IMR-90 (cell line): ENCODE results near the gene CRYBG3. TPM values are rescaled to one million over a fixed set of nuclear protein-coding genes. Genes with fewer than 3 reads are reported as not detected.

Experiments used
- ATAC-seq: fragments of 200-7000 bp; cut with Tn5 transposase; 2 replicates; pipeline ENCODE4 v1.9.1; 2020; ENCODE audit warnings: low read depth, mild to moderate bottlenecking, moderate library complexity
- BruUV-seq: library from RNA; stranded (reverse); fragments of 400-500 nt; replicated peaks from 2 replicates; lab custom pipeline; 2021; lab: Mats Ljungman, UMichigan
- CTCF ChIA-PET: fragments of 300-600 bp; formaldehyde crosslinking; extraction: SDS; loops from one replicate; lab custom pipeline; 2021; ENCODE audit warnings: antibody characterized with exemption; lab: Yijun Ruan, JAX
- POLR2A ChIA-PET: fragments of 300-600 bp; sonication (Branson Sonifier 250); formaldehyde crosslinking; loops from one replicate; lab custom pipeline; 2022; ENCODE audit warnings: antibody characterized with exemption; ENCODE audit not compliant: unreplicated experiment; lab: Charles Lee
- DNase-seq: peaks from one replicate; pipeline ENCODE4 v3.0.0; 2013
- H2AFZ ChIP-seq: replicated peaks from 2 replicates; pipeline ENCODE3; 2013; ENCODE audit warnings: low read length, mild to moderate bottlenecking; ENCODE audit not compliant: poor library complexity
- H2AK5ac ChIP-seq: 2 replicates; pipeline ENCODE4 v1.6.1; 2013; ENCODE audit warnings: low read depth, low read length, inconsistent platforms
- H2AK9ac ChIP-seq: replicated peaks from 2 replicates; pipeline ENCODE3; 2013; ENCODE audit warnings: mild to moderate bottlenecking, low read depth, low read length, moderate library complexity; ENCODE audit not compliant: poor library complexity
- H2BK120ac ChIP-seq: 2 replicates; pipeline ENCODE4 v1.6.1; 2013; ENCODE audit warnings: low read depth, low read length, inconsistent platforms
- H2BK15ac ChIP-seq: 3 replicates; pipeline ENCODE4 v1.6.1; 2013; ENCODE audit warnings: low read depth, low read length, inconsistent platforms
- H2BK20ac ChIP-seq: 2 replicates; pipeline ENCODE4 v1.6.1; 2013; ENCODE audit warnings: low read depth, mild to moderate bottlenecking, inconsistent platforms, low read length, moderate library complexity
- H2BK5ac ChIP-seq: 2 replicates; pipeline ENCODE4 v1.6.1; 2013; ENCODE audit warnings: mild to moderate bottlenecking, low read depth, low read length, inconsistent platforms; ENCODE audit not compliant: poor library complexity, severe bottlenecking
- H3K14ac ChIP-seq: replicated peaks from 2 replicates; pipeline ENCODE4 v1.6.1; 2013; ENCODE audit warnings: low read depth, low read length, inconsistent platforms
- H3K18ac ChIP-seq: 2 replicates; pipeline ENCODE4 v1.6.1; 2013; ENCODE audit warnings: low read depth, low read length, control low read depth
- H3K23ac ChIP-seq: 2 replicates; pipeline ENCODE4 v1.6.1; 2013; ENCODE audit warnings: low read depth, low read length, inconsistent platforms
- H3K27ac ChIP-seq: 2 replicates; pipeline ENCODE4 v1.5.1; 2013; ENCODE audit warnings: mild to moderate bottlenecking, control low read depth, low read length; ENCODE audit not compliant: insufficient read depth
- H3K27me3 ChIP-seq: 2 replicates; pipeline ENCODE4 v1.6.1; 2013; ENCODE audit warnings: low read length; ENCODE audit not compliant: control insufficient read depth, insufficient read depth
- H3K36me3 ChIP-seq: 2 replicates; pipeline ENCODE4 v1.6.1; 2013; ENCODE audit warnings: low read length, mixed read lengths; ENCODE audit not compliant: control insufficient read depth, insufficient read depth
- H3K4ac ChIP-seq: 2 replicates; pipeline ENCODE4 v1.6.1; 2013; ENCODE audit warnings: low read depth, low read length, inconsistent platforms
- H3K4me1 ChIP-seq: 2 replicates; pipeline ENCODE4 v1.6.1; 2013; ENCODE audit warnings: low read length, mixed read lengths; ENCODE audit not compliant: control insufficient read depth, insufficient read depth
- H3K4me2 ChIP-seq: 2 replicates; pipeline ENCODE4 v1.6.1; 2013; ENCODE audit warnings: low read depth, mild to moderate bottlenecking, control low read depth, low read length, moderate library complexity
- H3K4me3 ChIP-seq: 2 replicates; pipeline ENCODE4 v1.5.1; 2013; ENCODE audit warnings: low read depth, mild to moderate bottlenecking, control low read depth, low read length, moderate library complexity; ENCODE audit not compliant: insufficient read depth
- H3K56ac ChIP-seq: 2 replicates; pipeline ENCODE4 v1.6.1; 2013; ENCODE audit warnings: low read length, inconsistent platforms; ENCODE audit not compliant: insufficient read depth; ENCODE audit errors: extremely low read depth
- H3K79me1 ChIP-seq, 2 experiments: 2 replicates each; pipeline ENCODE4 v1.6.1; 2013; ENCODE audit warnings: low read length in 2 of 2, inconsistent platforms in 1 of 2, low read depth in 1 of 2
- H3K9ac ChIP-seq: 2 replicates; pipeline ENCODE4 v1.6.1; 2013; ENCODE audit warnings: low read depth, low read length, control low read depth
- H3K9me1 ChIP-seq: 2 replicates; pipeline ENCODE4 v1.6.1; 2013; ENCODE audit warnings: low read length, inconsistent platforms; ENCODE audit not compliant: insufficient read depth
- H3K9me3 ChIP-seq: 2 replicates; pipeline ENCODE4 v1.6.1; 2013; ENCODE audit warnings: low read length; ENCODE audit not compliant: control insufficient read depth, insufficient read depth
- H4K20me1 ChIP-seq: 2 replicates; pipeline ENCODE4 v1.6.1; 2013; ENCODE audit warnings: low read length, inconsistent platforms; ENCODE audit not compliant: insufficient read depth
- H4K5ac ChIP-seq: 2 replicates; pipeline ENCODE4 v1.6.1; 2013; ENCODE audit warnings: mild to moderate bottlenecking, low read depth, low read length, control low read depth
- H4K8ac ChIP-seq, 2 experiments: 2 replicates each; pipeline ENCODE4 v1.6.1; 2013; ENCODE audit warnings: low read depth in 2 of 2, low read length in 2 of 2, control low read depth in 1 of 2, inconsistent platforms in 1 of 2
- H4K91ac ChIP-seq: 2 replicates; pipeline ENCODE4 v1.6.1; 2013; ENCODE audit warnings: low read depth, low read length, inconsistent platforms; ENCODE audit not compliant: insufficient read depth
- FOS ChIP-seq: fragments of 150-350 bp; IDR thresholded peaks from 2 replicates; pipeline ENCODE4 v1.6.1; 2016; ENCODE audit warnings: low read depth, low read length
- RAD21 ChIP-seq: IDR thresholded peaks from 2 replicates; pipeline ENCODE4 v1.6.1; 2012; ENCODE audit warnings: low read length, improper control_type of control experiment
- WGBS, 2 experiments: methylation state at CpG; one replicate each; pipeline versions ENCODE4 v1.1.5 to v1.1.7; 2013; ENCODE audit warnings: missing lambda C conversion rate in 2 of 2; ENCODE audit not compliant: insufficient read length in 1 of 2; ENCODE audit errors: extremely low coverage in 2 of 2; 5-methylcytosine and 5-hydroxymethylcytosine counted together
- dilution Hi-C: fragments of 300-500 bp; cut with HindIII; formaldehyde crosslinking; loops from one replicate; pipeline ENCODE4 v1.14.3; 2018; ENCODE audit warnings: low sequenced_read_pairs; ENCODE audit not compliant: unreplicated experiment
- in situ Hi-C: fragments of 300-500 bp; cut with MboI; formaldehyde crosslinking; loops from 3 replicates; pipeline ENCODE4 v1.14.3; 2019; ENCODE audit warnings: low sequenced_read_pairs, inconsistent platforms, mixed read lengths
- intact Hi-C: fragments of 100-400 bp; cut with micrococcal nuclease; formaldehyde crosslinking; loops from 2 replicates; pipeline ENCODE4 v1.10.0; 2022
- polyA plus RNA-seq, 3 experiments: library from polyadenylated mRNA; depleted of rRNA; stranded (reverse); fragments of >200 nt; gene quantifications; 2 replicates each; pipeline ENCODE4 v1.2.3, GENCODE V29; 2012; ENCODE audit warnings: low replicate concordance in 1 of 3
- total RNA-seq: library from RNA; depleted of rRNA; stranded (reverse); fragments of >200 nt; gene quantifications from 2 replicates; pipeline ENCODE4 v1.2.3, GENCODE V29; 2012

The CRYBG3 gene
- total and polyA plus RNA-seq, 2 of the 4 experiments (the other 2 are of a cell fraction) = 4.9 to 26.2 TPM

GRCh38 chr3:97940034-97940433 is 118.2 kb downstream of the CRYBG3 start:
- Histone ChIP-seq H3K27ac (no peak overlapping the region), H3K79me1 (no peaks in the 10 kb centered on the region), H3K56ac (no peak overlapping the region), H2BK5ac (no peak overlapping the region), H2BK120ac (no peak overlapping the region), H2AK5ac (no peak overlapping the region), H3K9me3 (no peaks in the 10 kb centered on the region), H4K20me1 (no peaks in the 10 kb centered on the region), H3K18ac (no peak overlapping the region), H2BK15ac (no peak overlapping the region), H3K14ac (no peak overlapping the region), H4K8ac (no peak overlapping the region), H3K4me3 (no peak overlapping the region), H3K4me1 (no peaks in the 10 kb centered on the region), H2BK20ac (no peak overlapping the region), H3K36me3 (peaks cover 14% of the 10 kb centered on the region), H3K27me3 (no peaks in the 10 kb centered on the region), H3K4me2 (no peak overlapping the region), H4K91ac (no peak overlapping the region), H3K9me1 (peaks cover 3% of the 10 kb centered on the region), H3K23ac (no peak overlapping the region), H4K5ac (no peak overlapping the region), H3K9ac (no peak overlapping the region), H3K4ac (no peak overlapping the region), H2AFZ (no peak overlapping the region), H2AK9ac (no peak overlapping the region)
- ChIA-PET POLR2A (no interaction called here), CTCF (no interaction called here)
- BruUV-seq = no TSS peak
- dilution Hi-C loops (no loop called here), in situ Hi-C loops (no loop called here), intact Hi-C loops (no loop called here)
- no CpG with 5 or more reads among the region's 1 CpG for WGBS, 2 experiments
- no peak for DNase-seq
- no peak for TF ChIP-seq FOS
- TF ChIP-seq RAD21 = peak; percentile 21; the same call in 1 of the 2 replicates
- no peak for ATAC-seq
